ENCODE results near the gene RFX8.
"Not testable (repeated sequence)": the region's sequence is repeated elsewhere in the genome, so short reads cannot be mapped to it uniquely, and the experiment has no call there.

Gene RFX8

GRCh38 chr2:101439716-101440115, 35.2 kb downstream of the RFX8 start:
- DNase-seq, result no peak

DNA sequence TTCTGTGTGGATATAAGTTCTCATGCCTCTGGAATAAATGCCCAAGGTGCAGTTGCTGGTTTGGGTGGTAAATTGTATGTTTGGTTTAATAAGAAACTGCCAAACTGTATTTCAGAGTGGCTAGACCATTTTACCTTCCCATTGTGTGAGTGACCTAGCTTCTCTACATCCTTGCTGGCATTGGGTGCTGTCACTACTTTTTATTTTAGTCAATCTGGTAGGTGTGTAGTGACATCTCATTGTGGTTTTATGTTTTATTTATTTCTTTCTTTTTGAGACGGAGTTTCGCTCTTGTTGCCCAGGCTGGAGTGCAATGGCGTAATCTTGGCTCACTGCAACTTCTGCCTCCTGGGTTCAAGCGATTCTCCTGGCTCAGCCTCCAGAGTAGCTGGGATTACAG, 36.4 kb downstream of the RFX8 start:
- DNase-seq, result not testable (repeated sequence)

DNA sequence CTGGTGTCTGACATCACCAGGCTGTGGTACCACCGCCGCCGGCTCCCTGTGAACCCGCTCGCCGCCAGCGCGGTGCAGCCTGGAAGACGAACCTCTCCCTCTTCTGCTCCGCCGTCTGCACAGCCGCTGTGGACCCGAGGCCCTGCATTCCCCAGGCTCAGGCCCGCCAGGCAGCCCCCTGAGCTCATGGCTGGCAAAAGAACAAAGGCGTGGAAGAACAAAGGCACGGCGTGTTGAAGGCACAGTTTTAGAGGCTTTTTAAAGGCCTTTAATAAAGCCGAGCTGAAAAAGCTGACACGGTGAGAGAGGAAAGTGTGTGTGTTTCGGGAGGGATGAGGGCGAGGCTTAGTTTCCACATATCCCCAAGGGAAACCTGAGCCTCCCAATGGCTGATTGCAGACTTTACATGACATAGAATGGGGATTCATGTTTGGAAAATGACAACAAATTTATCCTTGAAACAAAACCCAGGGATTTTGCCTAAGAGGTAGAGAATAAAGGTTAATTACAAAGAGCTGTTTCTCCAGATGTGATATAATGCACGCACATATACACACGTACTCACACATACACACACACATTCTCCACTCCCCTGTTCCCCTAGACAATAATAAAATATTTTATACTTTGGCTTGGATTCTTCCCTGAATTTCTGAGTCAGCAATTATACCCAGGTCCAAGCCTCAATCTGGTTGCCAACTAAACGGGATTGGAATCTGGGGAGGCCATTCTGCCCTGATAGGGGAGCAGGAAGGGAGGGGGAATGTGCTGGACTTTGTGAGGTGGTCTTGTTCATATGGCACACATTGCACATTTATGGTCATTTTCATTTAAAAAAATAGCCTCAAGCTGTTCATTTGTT, 39.7 kb downstream of the RFX8 start:
- DNase-seq, result no peak

DNA sequence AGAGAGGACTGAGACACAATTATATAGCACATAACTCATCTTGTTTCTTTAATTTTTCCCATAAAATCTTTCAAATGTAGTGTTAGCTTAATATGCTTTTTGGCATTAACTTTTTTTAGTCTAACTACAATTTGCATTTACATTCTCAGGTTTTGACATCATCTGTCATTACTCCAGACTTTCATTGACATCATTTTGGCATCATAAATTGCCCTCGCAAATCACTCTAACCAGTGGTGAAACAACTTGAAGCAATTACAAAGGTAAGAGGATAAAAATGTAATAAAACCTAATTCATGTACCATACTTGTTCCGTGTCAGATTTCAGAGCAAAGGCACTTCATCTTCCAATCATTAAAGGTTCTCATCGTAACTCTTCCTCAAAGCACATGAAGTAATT, 41.4 kb downstream of the RFX8 start:
- DNase-seq, result no peak

GRCh38 chr2:101432411-101433181, 42.3 kb downstream of the RFX8 start:
- DNase-seq, result no peak

GRCh38 chr2:101431486-101431885, 43.4 kb downstream of the RFX8 start:
- no peak for DNase-seq

DNA sequence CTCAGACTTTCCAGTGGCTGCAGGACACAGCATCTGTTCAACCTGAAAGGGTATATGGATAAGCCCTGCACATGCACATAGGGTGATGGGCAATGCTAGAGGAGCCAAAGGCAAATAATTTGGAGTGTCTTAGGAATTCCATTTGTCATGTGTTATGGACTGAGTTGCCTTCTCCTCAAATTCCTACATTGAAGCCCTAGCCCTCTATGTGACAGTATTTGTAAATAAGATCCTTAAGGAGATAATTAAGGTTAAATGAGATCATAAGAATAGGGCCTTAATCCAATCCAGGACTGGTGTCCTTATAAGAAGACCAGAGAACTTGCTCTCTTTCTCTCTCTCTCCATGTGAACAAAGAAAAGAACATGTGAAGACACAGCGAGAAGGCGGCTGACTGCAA, 44.8 kb downstream of the RFX8 start:
- DNase-seq, result no peak

GRCh38 chr2:101429453-101429852, 45.5 kb downstream of the RFX8 start:
- no peak for DNase-seq

DNA sequence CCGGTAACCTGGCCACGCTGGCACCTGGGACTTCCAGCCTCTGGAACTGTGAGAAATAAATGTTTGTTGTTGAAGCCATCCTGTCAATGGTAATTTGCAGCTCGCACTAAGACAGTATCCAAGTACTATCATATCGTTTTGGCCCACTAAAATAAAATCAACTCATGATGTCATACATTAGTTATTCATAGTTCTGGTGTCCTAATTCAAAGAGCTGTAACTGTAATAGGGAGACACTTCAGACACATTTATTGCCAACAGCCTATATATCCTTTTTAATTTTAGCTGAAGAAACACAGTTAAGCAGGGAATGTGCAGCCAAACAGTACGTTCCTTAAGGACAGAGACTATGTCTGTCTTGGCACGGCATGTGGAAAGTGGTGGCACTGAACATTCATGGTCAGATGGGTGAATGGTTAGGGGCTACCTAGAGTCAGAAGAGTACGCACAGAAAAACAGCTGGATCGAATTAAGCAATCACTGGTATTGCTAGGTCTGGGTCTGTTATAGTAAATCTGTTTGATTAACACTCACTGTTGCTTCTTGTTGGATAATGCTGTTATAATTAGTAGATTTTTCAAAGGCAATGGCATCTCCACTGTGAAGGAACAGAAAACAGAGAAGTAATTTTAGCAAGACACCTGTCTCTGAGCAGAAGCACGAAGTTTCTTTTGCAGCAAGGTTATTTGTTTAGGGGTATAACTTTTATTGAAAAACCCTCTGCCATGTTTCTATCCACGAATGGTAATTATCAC, 46.3 kb downstream of the RFX8 start:
- DNase-seq, result no peak

DNA sequence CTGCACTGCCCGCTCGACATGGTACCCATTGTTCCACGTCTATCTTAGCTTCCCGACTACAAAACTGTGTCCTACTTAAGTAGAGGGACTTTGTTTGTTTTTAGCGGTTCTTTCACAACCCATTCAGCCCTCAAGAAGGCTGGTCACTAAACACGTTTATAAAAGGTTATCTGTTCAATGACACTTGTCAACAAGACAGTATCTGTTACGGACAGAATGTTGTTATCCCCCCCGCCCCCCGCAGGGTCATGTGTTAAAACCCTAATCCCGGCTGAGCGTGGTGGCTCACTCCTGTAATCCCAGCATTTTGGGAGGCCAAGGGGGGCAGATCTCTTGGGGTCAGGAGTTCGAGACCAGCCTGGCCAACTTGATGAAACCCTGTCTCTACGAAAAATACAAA, 47.2 kb downstream of the RFX8 start:
- no peak for DNase-seq

- DNase-seq, result no peak
These were observed 47.7 kb downstream of the RFX8 start for GRCh38 chr2:101427240-101427639.

GRCh38 chr2:101426822-101427221, 48.1 kb downstream of the RFX8 start:
- no peak for DNase-seq

DNA sequence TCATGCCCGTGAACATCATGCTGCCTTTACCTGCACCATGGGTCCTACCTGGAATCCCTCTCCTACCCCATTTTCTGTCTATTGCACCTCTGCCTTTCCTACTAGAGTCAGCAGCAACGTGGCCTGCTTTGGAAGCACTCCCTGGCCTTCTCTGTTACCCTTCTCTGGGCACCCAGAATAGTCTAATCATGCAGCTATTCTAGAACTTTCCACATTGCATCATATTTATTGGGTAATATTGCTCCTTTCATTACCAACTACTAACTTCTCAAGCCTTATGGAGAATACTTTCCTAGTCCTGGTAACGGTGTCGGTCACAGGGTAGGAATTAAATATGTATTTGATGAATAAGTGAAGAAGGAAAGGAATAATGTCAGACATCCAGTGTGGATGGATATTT, 54.3 kb downstream of the RFX8 start:
- no peak for DNase-seq

DNA sequence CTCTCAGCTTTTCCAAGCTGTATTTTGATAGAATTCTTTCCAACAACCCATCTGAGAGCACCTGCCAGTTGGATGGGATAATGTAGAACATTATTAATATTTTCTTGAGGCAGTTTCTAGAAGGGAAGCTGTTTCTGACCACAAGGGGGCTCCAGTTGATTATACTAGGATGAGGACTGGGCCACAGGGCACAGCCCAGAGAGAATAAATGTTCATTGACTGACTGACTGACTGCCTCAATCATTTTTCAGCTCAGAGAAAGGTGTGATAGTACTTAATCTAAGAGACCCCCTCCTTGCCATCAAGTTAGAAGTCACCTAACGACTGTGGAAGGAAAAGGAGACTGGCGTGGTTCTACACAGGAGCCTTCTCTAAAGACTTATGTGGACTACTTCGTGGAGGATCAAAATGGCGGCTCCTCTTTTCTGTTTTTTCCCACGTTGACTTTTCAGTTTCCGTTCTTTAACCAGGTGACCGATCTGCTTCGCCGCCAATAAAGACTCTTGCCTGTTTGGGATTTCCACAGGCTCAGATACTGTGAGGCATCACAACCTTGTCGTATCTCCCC, 55.7 kb downstream of the RFX8 start:
- DNase-seq, result peak; percentile 58

- DNase-seq, result no peak
These were observed 56.3 kb downstream of the RFX8 start for GRCh38 chr2:101418460-101419095.

DNA sequence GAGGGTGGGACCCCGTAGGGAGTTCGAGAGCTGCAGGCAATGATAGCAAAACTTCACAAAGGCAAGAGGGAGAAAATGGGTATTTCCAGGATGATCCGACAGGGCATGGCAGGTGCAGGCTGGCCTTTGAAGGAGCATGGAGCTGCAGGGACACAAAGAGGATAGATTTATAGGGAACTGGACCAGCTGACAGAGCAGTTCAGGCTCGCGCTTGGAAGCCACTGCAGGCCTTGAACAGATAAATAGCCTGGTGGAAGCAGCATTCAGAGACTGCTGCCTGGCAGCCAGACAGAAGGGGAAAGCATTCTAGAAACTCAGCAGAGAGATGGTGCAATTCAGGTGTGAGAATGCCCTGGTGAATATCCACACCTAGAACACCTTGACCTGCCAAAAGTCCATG, 58.3 kb downstream of the RFX8 start:
- no peak for DNase-seq

DNA sequence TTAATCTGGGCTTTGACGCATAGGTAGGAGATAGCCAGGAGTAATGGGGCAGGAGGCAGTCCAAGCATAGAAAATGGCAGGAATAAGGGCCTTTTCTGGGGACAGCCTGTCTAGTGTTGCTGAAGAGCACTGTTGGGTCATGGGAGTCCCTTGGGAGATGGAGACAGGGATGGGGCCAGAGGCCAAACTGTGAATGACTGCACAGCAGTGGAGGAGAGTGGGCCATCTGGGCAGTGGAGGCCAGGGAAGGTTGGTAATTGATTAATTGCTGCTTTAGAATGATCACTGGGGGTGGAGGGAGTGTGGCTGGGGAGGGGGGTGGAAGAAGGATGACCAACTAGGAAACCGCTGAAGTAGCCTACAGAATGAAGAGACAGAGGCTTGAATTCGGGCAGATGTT, 59.0 kb downstream of the RFX8 start:
- no peak for DNase-seq

DNA sequence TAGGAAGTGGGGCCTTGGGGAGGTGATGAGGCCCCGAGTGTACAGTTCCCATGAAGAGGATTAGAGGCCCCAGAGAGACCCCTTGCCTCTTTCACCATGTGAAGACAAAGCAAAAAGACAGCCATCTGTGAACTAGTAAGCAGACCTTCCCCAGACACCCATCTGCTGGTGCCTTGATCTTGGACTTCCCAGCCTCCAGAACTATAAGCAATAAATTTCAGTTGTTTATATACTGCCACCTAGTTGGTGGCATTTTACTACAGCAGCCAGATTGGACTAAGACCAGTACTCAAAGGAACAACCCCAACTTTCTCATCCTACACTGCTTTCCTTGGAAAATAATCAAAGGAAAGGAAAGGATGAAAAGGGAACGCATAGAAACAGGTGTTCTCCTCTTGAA, 59.7 kb downstream of the RFX8 start:
- no peak for DNase-seq

DNA sequence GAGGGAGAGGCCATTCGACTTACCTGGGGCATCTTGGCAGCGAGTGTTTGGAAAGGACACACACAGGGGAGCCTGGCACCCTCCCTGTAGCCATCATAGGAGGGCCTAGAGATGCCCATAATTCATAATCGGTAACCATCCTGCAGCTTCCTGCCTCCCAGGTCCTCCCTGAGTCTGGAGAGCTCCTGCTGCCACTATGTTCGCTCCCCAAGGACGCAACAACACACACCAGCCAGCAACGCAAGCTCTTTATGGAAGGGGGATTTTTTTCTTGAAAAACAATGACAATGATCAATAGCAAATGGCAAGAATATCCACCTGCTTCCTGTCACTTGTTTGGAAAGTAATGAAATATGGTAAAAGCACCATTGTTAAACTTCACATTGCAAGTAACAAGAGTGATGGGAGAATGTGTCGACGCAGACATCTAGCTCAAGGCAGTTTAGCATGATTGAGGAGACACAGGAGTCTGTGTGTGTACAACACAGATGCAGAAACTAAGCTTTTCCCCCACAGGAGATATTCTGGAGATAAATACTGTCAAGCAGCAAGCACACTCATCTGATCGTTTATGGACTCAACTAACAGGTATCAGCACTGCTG, 62.7 kb downstream of the RFX8 start:
- no peak for DNase-seq

- no peak for DNase-seq
These were observed 64.2 kb downstream of the RFX8 start for GRCh38 chr2:101410746-101411145.

GRCh38 chr2:101410114-101410513, 64.8 kb downstream of the RFX8 start:
- DNase-seq, result no peak

GRCh38 chr2:101409699-101410098, 65.2 kb downstream of the RFX8 start:
- DNase-seq, result no peak

Measured in RPMI8226 (cell line).